IMR-90 (cell line): Measurements from ENCODE around the gene ZNF565. TPM values are rescaled to one million over a fixed set of nuclear protein-coding genes. Genes with fewer than 3 reads are reported as not detected.

Experiments
- ATAC-seq: fragments of 200-7000 bp; cut with Tn5 transposase; 2 replicates; pipeline ENCODE4 v1.9.1; 2020; ENCODE audit warnings: low read depth, mild to moderate bottlenecking, moderate library complexity
- BruUV-seq: library from RNA; stranded (reverse); fragments of 400-500 nt; replicated peaks from 2 replicates; lab custom pipeline; 2021; lab: Mats Ljungman, UMichigan
- CTCF ChIA-PET: fragments of 300-600 bp; formaldehyde crosslinking; extraction: SDS; loops from one replicate; lab custom pipeline; 2021; ENCODE audit warnings: antibody characterized with exemption; lab: Yijun Ruan, JAX
- POLR2A ChIA-PET: fragments of 300-600 bp; sonication (Branson Sonifier 250); formaldehyde crosslinking; loops from one replicate; lab custom pipeline; 2022; ENCODE audit warnings: antibody characterized with exemption; ENCODE audit not compliant: unreplicated experiment; lab: Charles Lee
- DNase-seq: peaks from one replicate; pipeline ENCODE4 v3.0.0; 2013
- H2AFZ ChIP-seq: replicated peaks from 2 replicates; pipeline ENCODE3; 2013; ENCODE audit warnings: low read length, mild to moderate bottlenecking; ENCODE audit not compliant: poor library complexity
- H2AK5ac ChIP-seq: 2 replicates; pipeline ENCODE4 v1.6.1; 2013; ENCODE audit warnings: low read depth, low read length, inconsistent platforms
- H2AK9ac ChIP-seq: replicated peaks from 2 replicates; pipeline ENCODE3; 2013; ENCODE audit warnings: mild to moderate bottlenecking, low read depth, low read length, moderate library complexity; ENCODE audit not compliant: poor library complexity
- H2BK120ac ChIP-seq: 2 replicates; pipeline ENCODE4 v1.6.1; 2013; ENCODE audit warnings: low read depth, low read length, inconsistent platforms
- H2BK15ac ChIP-seq: 3 replicates; pipeline ENCODE4 v1.6.1; 2013; ENCODE audit warnings: low read depth, low read length, inconsistent platforms
- H2BK20ac ChIP-seq: 2 replicates; pipeline ENCODE4 v1.6.1; 2013; ENCODE audit warnings: low read depth, mild to moderate bottlenecking, inconsistent platforms, low read length, moderate library complexity
- H2BK5ac ChIP-seq: 2 replicates; pipeline ENCODE4 v1.6.1; 2013; ENCODE audit warnings: mild to moderate bottlenecking, low read depth, low read length, inconsistent platforms; ENCODE audit not compliant: poor library complexity, severe bottlenecking
- H3K14ac ChIP-seq: replicated peaks from 2 replicates; pipeline ENCODE4 v1.6.1; 2013; ENCODE audit warnings: low read depth, low read length, inconsistent platforms
- H3K18ac ChIP-seq: 2 replicates; pipeline ENCODE4 v1.6.1; 2013; ENCODE audit warnings: low read depth, low read length, control low read depth
- H3K23ac ChIP-seq: 2 replicates; pipeline ENCODE4 v1.6.1; 2013; ENCODE audit warnings: low read depth, low read length, inconsistent platforms
- H3K27ac ChIP-seq: 2 replicates; pipeline ENCODE4 v1.5.1; 2013; ENCODE audit warnings: mild to moderate bottlenecking, control low read depth, low read length; ENCODE audit not compliant: insufficient read depth
- H3K27me3 ChIP-seq: 2 replicates; pipeline ENCODE4 v1.6.1; 2013; ENCODE audit warnings: low read length; ENCODE audit not compliant: control insufficient read depth, insufficient read depth
- H3K36me3 ChIP-seq: 2 replicates; pipeline ENCODE4 v1.6.1; 2013; ENCODE audit warnings: low read length, mixed read lengths; ENCODE audit not compliant: control insufficient read depth, insufficient read depth
- H3K4ac ChIP-seq: 2 replicates; pipeline ENCODE4 v1.6.1; 2013; ENCODE audit warnings: low read depth, low read length, inconsistent platforms
- H3K4me1 ChIP-seq: 2 replicates; pipeline ENCODE4 v1.6.1; 2013; ENCODE audit warnings: low read length, mixed read lengths; ENCODE audit not compliant: control insufficient read depth, insufficient read depth
- H3K4me2 ChIP-seq: 2 replicates; pipeline ENCODE4 v1.6.1; 2013; ENCODE audit warnings: low read depth, mild to moderate bottlenecking, control low read depth, low read length, moderate library complexity
- H3K4me3 ChIP-seq: 2 replicates; pipeline ENCODE4 v1.5.1; 2013; ENCODE audit warnings: low read depth, mild to moderate bottlenecking, control low read depth, low read length, moderate library complexity; ENCODE audit not compliant: insufficient read depth
- H3K56ac ChIP-seq: 2 replicates; pipeline ENCODE4 v1.6.1; 2013; ENCODE audit warnings: low read length, inconsistent platforms; ENCODE audit not compliant: insufficient read depth; ENCODE audit errors: extremely low read depth
- H3K79me1 ChIP-seq, 2 experiments: 2 replicates each; pipeline ENCODE4 v1.6.1; 2013; ENCODE audit warnings: low read length in 2 of 2, inconsistent platforms in 1 of 2, low read depth in 1 of 2
- H3K9ac ChIP-seq: 2 replicates; pipeline ENCODE4 v1.6.1; 2013; ENCODE audit warnings: low read depth, low read length, control low read depth
- H3K9me1 ChIP-seq: 2 replicates; pipeline ENCODE4 v1.6.1; 2013; ENCODE audit warnings: low read length, inconsistent platforms; ENCODE audit not compliant: insufficient read depth
- H3K9me3 ChIP-seq: 2 replicates; pipeline ENCODE4 v1.6.1; 2013; ENCODE audit warnings: low read length; ENCODE audit not compliant: control insufficient read depth, insufficient read depth
- H4K20me1 ChIP-seq: 2 replicates; pipeline ENCODE4 v1.6.1; 2013; ENCODE audit warnings: low read length, inconsistent platforms; ENCODE audit not compliant: insufficient read depth
- H4K5ac ChIP-seq: 2 replicates; pipeline ENCODE4 v1.6.1; 2013; ENCODE audit warnings: mild to moderate bottlenecking, low read depth, low read length, control low read depth
- H4K8ac ChIP-seq, 2 experiments: 2 replicates each; pipeline ENCODE4 v1.6.1; 2013; ENCODE audit warnings: low read depth in 2 of 2, low read length in 2 of 2, control low read depth in 1 of 2, inconsistent platforms in 1 of 2
- H4K91ac ChIP-seq: 2 replicates; pipeline ENCODE4 v1.6.1; 2013; ENCODE audit warnings: low read depth, low read length, inconsistent platforms; ENCODE audit not compliant: insufficient read depth
- BHLHE40 ChIP-seq: fragments of 150-350 bp; IDR thresholded peaks from 2 replicates; pipeline ENCODE4 v1.6.1; 2016; ENCODE audit warnings: mild to moderate bottlenecking, low read depth, low read length
- CEBPB ChIP-seq: IDR thresholded peaks from 2 replicates; pipeline ENCODE4 v1.6.1; 2012; ENCODE audit warnings: low read depth, low read length, improper control_type of control experiment
- CHD1 ChIP-seq: IDR thresholded peaks from 2 replicates; pipeline ENCODE4 v1.6.1; 2012; ENCODE audit warnings: low read depth, low read length, improper control_type of control experiment
- CTCF ChIP-seq: conservative IDR thresholded peaks from 2 replicates; pipeline ENCODE4 v1.5.1; 2012; ENCODE audit warnings: mild to moderate bottlenecking, low read depth, low read length, improper control_type of control experiment
- ELK1 ChIP-seq: fragments of 150-350 bp; IDR thresholded peaks from 2 replicates; pipeline ENCODE4 v1.6.1; 2016; ENCODE audit warnings: low read depth, mild to moderate bottlenecking, low read length, moderate library complexity, borderline replicate concordance
- FOS ChIP-seq: fragments of 150-350 bp; IDR thresholded peaks from 2 replicates; pipeline ENCODE4 v1.6.1; 2016; ENCODE audit warnings: low read depth, low read length
- MAFK ChIP-seq: IDR thresholded peaks from 2 replicates; pipeline ENCODE4 v1.6.1; 2012; ENCODE audit warnings: low read depth, low read length, improper control_type of control experiment
- MAZ ChIP-seq: IDR thresholded peaks from 2 replicates; pipeline ENCODE4 v1.6.1; 2012; ENCODE audit warnings: low read depth, mild to moderate bottlenecking, low read length, improper control_type of control experiment, moderate library complexity, borderline replicate concordance
- MXI1 ChIP-seq: IDR thresholded peaks from 2 replicates; pipeline ENCODE4 v1.6.1; 2012; ENCODE audit warnings: low read depth, mild to moderate bottlenecking, low read length, moderate library complexity, borderline replicate concordance
- NFE2L2 ChIP-seq: fragments of 150-350 bp; IDR thresholded peaks from 2 replicates; pipeline ENCODE4 v1.6.1; 2016; ENCODE audit warnings: low read depth, mild to moderate bottlenecking, low read length
- POLR2A ChIP-seq: IDR thresholded peaks from 2 replicates; pipeline ENCODE4 v1.6.1; 2012; ENCODE audit warnings: mild to moderate bottlenecking, low read depth, low read length
- RAD21 ChIP-seq: IDR thresholded peaks from 2 replicates; pipeline ENCODE4 v1.6.1; 2012; ENCODE audit warnings: low read length, improper control_type of control experiment
- RCOR1 ChIP-seq: IDR thresholded peaks from 2 replicates; pipeline ENCODE4 v1.6.1; 2012; ENCODE audit warnings: mild to moderate bottlenecking, low read length, improper control_type of control experiment; ENCODE audit not compliant: insufficient replicate concordance
- RFX5 ChIP-seq: IDR thresholded peaks from 2 replicates; pipeline ENCODE4 v1.8.0; 2012; ENCODE audit warnings: low read depth, mild to moderate bottlenecking, low read length, moderate library complexity
- SMC3 ChIP-seq: fragments of 150-350 bp; IDR thresholded peaks from 2 replicates; pipeline ENCODE4 v1.6.1; 2016; ENCODE audit warnings: low read depth, mild to moderate bottlenecking, antibody characterized with exemption, low read length, moderate library complexity
- USF2 ChIP-seq: fragments of 150-350 bp; IDR thresholded peaks from 2 replicates; pipeline ENCODE4 v1.6.1; 2017; ENCODE audit warnings: mild to moderate bottlenecking, antibody characterized with exemption, low read length, low read depth
- WGBS, 2 experiments: methylation state at CpG; one replicate each; pipeline versions ENCODE4 v1.1.5 to v1.1.7; 2013; ENCODE audit warnings: missing lambda C conversion rate in 2 of 2; ENCODE audit not compliant: insufficient read length in 1 of 2; ENCODE audit errors: extremely low coverage in 2 of 2; 5-methylcytosine and 5-hydroxymethylcytosine counted together
- dilution Hi-C: fragments of 300-500 bp; cut with HindIII; formaldehyde crosslinking; loops from one replicate; pipeline ENCODE4 v1.14.3; 2018; ENCODE audit warnings: low sequenced_read_pairs; ENCODE audit not compliant: unreplicated experiment
- in situ Hi-C: fragments of 300-500 bp; cut with MboI; formaldehyde crosslinking; loops from 3 replicates; pipeline ENCODE4 v1.14.3; 2019; ENCODE audit warnings: low sequenced_read_pairs, inconsistent platforms, mixed read lengths
- intact Hi-C: fragments of 100-400 bp; cut with micrococcal nuclease; formaldehyde crosslinking; loops from 2 replicates; pipeline ENCODE4 v1.10.0; 2022
- polyA plus RNA-seq, 3 experiments: library from polyadenylated mRNA; depleted of rRNA; stranded (reverse); fragments of >200 nt; gene quantifications; 2 replicates each; pipeline ENCODE4 v1.2.3, GENCODE V29; 2012; ENCODE audit warnings: low replicate concordance in 1 of 3
- total RNA-seq: library from RNA; depleted of rRNA; stranded (reverse); fragments of >200 nt; gene quantifications from 2 replicates; pipeline ENCODE4 v1.2.3, GENCODE V29; 2012

ZNF565 gene
- total and polyA plus RNA-seq, 2 of the 4 experiments (the other 2 are of a cell fraction), result 2.3 to 7.5 TPM

- Histone ChIP-seq H3K9me3 (peaks cover 3% of the 10 kb centered on the region; the same call in 1 of the 2 replicates), H2BK5ac (no peak overlapping the region), H3K18ac (no peak overlapping the region), H4K20me1 (no peaks in the 10 kb centered on the region), H2BK20ac (no peak overlapping the region), H4K5ac (no peak overlapping the region), H3K9me1 (no peaks in the 10 kb centered on the region), H3K4me2 (no peak overlapping the region; the same call in 1 of the 2 replicates), H3K4me1 (no peaks in the 10 kb centered on the region), H3K27me3 (no peaks in the 10 kb centered on the region), H3K27ac (no peak overlapping the region), H2AK5ac (no peak overlapping the region), H4K91ac (no peak overlapping the region), H3K79me1 (no peaks in the 10 kb centered on the region), H3K4me3 (peak overlapping the region; percentile 11; the same call in 1 of the 2 replicates), H3K56ac (no peak overlapping the region), H4K8ac (no peak overlapping the region), H3K4ac (no peak overlapping the region), H3K14ac (no peak overlapping the region), H2AFZ (peak overlapping the region; percentile 70), H2AK9ac (no peak overlapping the region), H2BK15ac (no peak overlapping the region), H3K36me3 (no peaks in the 10 kb centered on the region), H3K23ac (no peak overlapping the region), H3K9ac (no peak overlapping the region), H2BK120ac (no peak overlapping the region)
- intact Hi-C loops, result no loop called here
- TF ChIP-seq RCOR1 (no peak), NFE2L2 (no peak), POLR2A (no peak), ELK1 (no peak), USF2 (no peak), MAFK (no peak), CHD1 (no peak), CEBPB (no peak), RAD21 (no peak), RFX5 (no peak), FOS (no peak), MAZ (no peak), MXI1 (no peak), CTCF (no peak), BHLHE40 (no peak), SMC3 (no peak)
- ATAC-seq, result peak; percentile 37; the same call in 1 of the 2 replicates
- no TSS peak for BruUV-seq
- CTCF ChIA-PET, result no interaction called here
- in situ Hi-C loops, result no loop called here
- POLR2A ChIA-PET, result no interaction called here
- dilution Hi-C loops, result no loop called here
- no peak for DNase-seq
- 50% methylated on average over 12 of the region's 42 CpGs; no CpG with 5 or more reads in 1 of the 2 experiments for WGBS, 2 experiments
Measured at GRCh38 chr19:36256853-36257519, 42.5 kb upstream of the ZNF565 start.
